Lung (tissue), 12 donors: ENCODE results near the gene STEAP2. TPM values are rescaled to one million over a fixed set of nuclear protein-coding genes. Genes with fewer than 3 reads are reported as not detected.

Source experiments
- ATAC-seq: fragments of 200-7000 bp; cut with Tn5 transposase; one replicate; pipeline ENCODE4 v1.9.1; 2020; ENCODE audit warnings: moderate number of reproducible peaks; ENCODE audit not compliant: insufficient read depth, low FRiP score
- DNase-seq, 3 donors: peaks; one replicate each; pipeline ENCODE4 v3.0.0-alpha.2; 2013 to 2017
- H3K27ac ChIP-seq, 2 donors: one replicate each; pipeline ENCODE4 v1.5.1; 2013; ENCODE audit warnings: mild to moderate bottlenecking in 2 of 2, moderate library complexity in 2 of 2, control low read depth in 1 of 2, inconsistent platforms in 1 of 2, low read depth in 1 of 2, low read length in 1 of 2
- H3K27me3 ChIP-seq, 3 donors: one replicate each; pipeline ENCODE4 v1.5.1; 2013; ENCODE audit warnings: low read length in 2 of 3; ENCODE audit not compliant: control insufficient read depth in 3 of 3, insufficient read depth in 3 of 3
- H3K36me3 ChIP-seq, 4 donors: one replicate each; pipeline ENCODE4 v1.5.1; 2013; ENCODE audit warnings: low read length in 4 of 4, mild to moderate bottlenecking in 1 of 4, moderate library complexity in 1 of 4; ENCODE audit not compliant: control insufficient read depth in 4 of 4, insufficient read depth in 4 of 4
- H3K4me1 ChIP-seq, 5 donors: one replicate each; pipeline ENCODE4 v1.5.1; 2013; ENCODE audit warnings: low read length in 5 of 5, mild to moderate bottlenecking in 2 of 5, moderate library complexity in 1 of 5; ENCODE audit not compliant: control insufficient read depth in 5 of 5, insufficient read depth in 5 of 5
- H3K4me3 ChIP-seq: one replicate; pipeline ENCODE4 v1.5.1; 2013; ENCODE audit warnings: mild to moderate bottlenecking, control low read depth, moderate library complexity
- H3K9ac ChIP-seq, 2 donors: one replicate each; pipeline ENCODE4 v1.5.1; 2013; ENCODE audit warnings: low read length in 2 of 2, control low read depth in 1 of 2; ENCODE audit not compliant: insufficient read depth in 1 of 2
- H3K9me3 ChIP-seq, 4 donors: one replicate each; pipeline ENCODE4 v1.5.1; 2013; ENCODE audit warnings: low read length in 3 of 4, mild to moderate bottlenecking in 1 of 4, moderate library complexity in 1 of 4; ENCODE audit not compliant: control insufficient read depth in 4 of 4, insufficient read depth in 3 of 4
- CTCF ChIP-seq: IDR thresholded peaks from 2 replicates; pipeline ENCODE4 v1.5.1; 2012; ENCODE audit warnings: mild to moderate bottlenecking; ENCODE audit errors: control extremely low read depth, extremely low read depth
- WGBS, 2 donors: extraction: QIAGEN DNeasy Blood & Tissue Kit; methylation state at CpG; one replicate each; pipeline ENCODE4 v1.1.7; 2013; 5-methylcytosine and 5-hydroxymethylcytosine counted together
- polyA plus RNA-seq, 2 donors: library from polyadenylated mRNA; stranded (reverse); fragments of 200-250 nt; gene quantifications; one replicate each; pipeline ENCODE4 v1.2.1, GENCODE V29; 2013
- total RNA-seq, 2 donors: library from RNA; depleted of rRNA in 1 of 2; stranded (reverse); fragments of >200 nt in 1 of 2; gene quantifications; one replicate each; pipeline ENCODE4 v1.2.1, GENCODE V29; 2014 to 2021
- donor health status: control.
- donor health status: control.
- donor health status: Bipolar disorder and iron deficiency.
- donor health status: healthy.
- donor health status: DM: yes; HTN: yes; CAD: no.

The STEAP2 gene
- total and polyA plus RNA-seq, 4 donors = 5.3 to 16.7 (median 11.2) TPM

GRCh38 chr7:90224195-90224594 is 12.7 kb downstream of the STEAP2 start:
- peaks cover 0 to 3% (median 0%) of the 10 kb centered on the region in 3 donors for H3K27me3 ChIP-seq
- no peak overlapping the region for H3K9ac ChIP-seq
- no peaks in the 10 kb centered on the region for H3K4me1 ChIP-seq
- no peak for ATAC-seq
- no peak for TF ChIP-seq CTCF
- no peak overlapping the region for H3K27ac ChIP-seq
- 54 to 68% methylated on average over 3 of the region's 3 CpGs for WGBS, 2 donors
- no peak for DNase-seq
- no peaks in the 10 kb centered on the region for H3K9me3 ChIP-seq
- H3K36me3 ChIP-seq = peaks cover 0 to 2% (median 0%) of the 10 kb centered on the region in 4 donors
- H3K4me3 ChIP-seq = no peak overlapping the region

DNA sequence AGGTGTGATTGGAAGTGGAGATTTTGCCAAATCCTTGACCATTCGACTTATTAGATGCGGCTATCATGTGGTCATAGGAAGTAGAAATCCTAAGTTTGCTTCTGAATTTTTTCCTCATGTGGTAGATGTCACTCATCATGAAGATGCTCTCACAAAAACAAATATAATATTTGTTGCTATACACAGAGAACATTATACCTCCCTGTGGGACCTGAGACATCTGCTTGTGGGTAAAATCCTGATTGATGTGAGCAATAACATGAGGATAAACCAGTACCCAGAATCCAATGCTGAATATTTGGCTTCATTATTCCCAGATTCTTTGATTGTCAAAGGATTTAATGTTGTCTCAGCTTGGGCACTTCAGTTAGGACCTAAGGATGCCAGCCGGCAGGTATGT is 13.6 kb downstream of the STEAP2 start:
- Histone ChIP-seq H3K9me3 (no peaks in the 10 kb centered on the region), H3K36me3 (peaks cover 0 to 2% (median 0%) of the 10 kb centered on the region in 4 donors), H3K27ac (no peak overlapping the region), H3K4me3 (no peak overlapping the region), H3K4me1 (no peaks in the 10 kb centered on the region), H3K9ac (no peak overlapping the region), H3K27me3 (no peaks in the 10 kb centered on the region)
- no peak for DNase-seq
- no peak for TF ChIP-seq CTCF
- 95% methylated on average over 3 of the region's 3 CpGs for WGBS, 2 donors
- no peak for ATAC-seq

GRCh38 chr7:90225601-90226000 is 14.1 kb downstream of the STEAP2 start:
- 54 to 71% methylated on average over 1 of the region's 1 CpG for WGBS, 2 donors
- no peak for ATAC-seq

More at GRCh38 chr7:90225601-90226000, 14.1 kb downstream of the STEAP2 start:
- Histone ChIP-seq H3K36me3 (peaks cover 0 to 2% (median 0%) of the 10 kb centered on the region in 4 donors), H3K9ac (no peak overlapping the region), H3K4me1 (no peaks in the 10 kb centered on the region), H3K27me3 (no peaks in the 10 kb centered on the region), H3K9me3 (no peaks in the 10 kb centered on the region), H3K27ac (no peak overlapping the region), H3K4me3 (no peak overlapping the region)
- no peak for TF ChIP-seq CTCF
- DNase-seq = no peak
